DMS79 treated with DMSO at 0.1 percent for 48 hours (cell line): ENCODE measurements around the gene LRMDA.
A peak's percentile ranks its signal among the peaks of the same experiment; 100 is the strongest.

Experiments used
- DNase-seq: peaks from one replicate; lab custom pipeline; 2025; lab: John Stamatoyannopoulos, UW

The LRMDA gene

GRCh38 chr10:76401006-76401405 lies 969.6 kb downstream of the LRMDA start:
- no peak for DNase-seq

GRCh38 chr10:76403912-76404311 lies 972.5 kb downstream of the LRMDA start:
- no peak for DNase-seq

GRCh38 chr10:76404531-76404930 lies 973.1 kb downstream of the LRMDA start:
- DNase-seq: no peak

- DNase-seq: no peak
Measured at GRCh38 chr10:76405922-76406321, 974.5 kb downstream of the LRMDA start.

GRCh38 chr10:76408646-76409045 lies 977.2 kb downstream of the LRMDA start:
- DNase-seq: no peak

- DNase-seq: no peak
Measured at GRCh38 chr10:76411729-76412435, 980.5 kb downstream of the LRMDA start.

- DNase-seq: no peak
Measured at GRCh38 chr10:76415554-76415953, 984.1 kb downstream of the LRMDA start.

- no peak for DNase-seq
Measured at GRCh38 chr10:76416642-76417041, 985.2 kb downstream of the LRMDA start.

GRCh38 chr10:76420725-76421124 lies 989.3 kb downstream of the LRMDA start:
- no peak for DNase-seq

- DNase-seq: no peak
Measured at GRCh38 chr10:76422769-76423168, 991.3 kb downstream of the LRMDA start.

GRCh38 chr10:76428551-76429367 lies 997.3 kb downstream of the LRMDA start:
- DNase-seq: no peak

- DNase-seq: no peak
Measured at GRCh38 chr10:76429368-76430060, 998.1 kb downstream of the LRMDA start.

- no peak for DNase-seq
Measured at GRCh38 chr10:76430061-76430645, 998.7 kb downstream of the LRMDA start.

- DNase-seq: no peak
Measured at GRCh38 chr10:76432016-76433012, 1000.9 kb downstream of the LRMDA start.

- peak; percentile 81 for DNase-seq
Measured at GRCh38 chr10:76433161-76434005, 1002.0 kb downstream of the LRMDA start.

- no peak for DNase-seq
Measured at GRCh38 chr10:76435157-76435556, 1003.7 kb downstream of the LRMDA start.

GRCh38 chr10:76436401-76436811 lies 1005.0 kb downstream of the LRMDA start:
- DNase-seq: no peak

- DNase-seq: no peak
Measured at GRCh38 chr10:76436981-76437380, 1005.6 kb downstream of the LRMDA start.

- no peak for DNase-seq
Measured at GRCh38 chr10:76440426-76440825, 1009.0 kb downstream of the LRMDA start.

- DNase-seq: no peak
Measured at GRCh38 chr10:76442113-76442512, 1010.7 kb downstream of the LRMDA start.
